Activated naive CD4-positive, alpha-beta T cell treated with anti-CD3 and anti-CD28 coated beads for 36 hours (primary cell): ENCODE results near the gene ZNF84. TPM values are rescaled to one million over a fixed set of nuclear protein-coding genes. Genes with fewer than 3 reads are reported as not detected.

Source experiments
- CTCF ChIA-PET: fragments of 350-600 bp; sonication (Branson Sonifier 250); formaldehyde crosslinking; loops from one replicate; lab custom pipeline; 2021; ENCODE audit warnings: antibody characterized with exemption; lab: Charles Lee
- DNase-seq: peaks from one replicate; pipeline ENCODE4 v3.0.0-alpha.2; 2020
- H3K27ac Mint-ChIP-seq: one replicate; pipeline ENCODE4 v1.8.0; 2021; ENCODE audit warnings: mild to moderate bottlenecking, mixed read lengths
- H3K27me3 Mint-ChIP-seq: one replicate; pipeline ENCODE4 v1.8.0; 2021; ENCODE audit warnings: low read depth, mixed read lengths
- H3K36me3 Mint-ChIP-seq: one replicate; pipeline ENCODE4 v1.8.0; 2021; ENCODE audit warnings: low read depth, mixed read lengths
- H3K4me1 Mint-ChIP-seq: one replicate; pipeline ENCODE4 v1.8.0; 2021; ENCODE audit warnings: low read depth, mixed read lengths
- H3K4me3 Mint-ChIP-seq: one replicate; pipeline ENCODE4 v1.8.0; 2021; ENCODE audit warnings: mild to moderate bottlenecking, moderate library complexity, mixed read lengths
- H3K9me3 Mint-ChIP-seq: one replicate; pipeline ENCODE4 v1.8.0; 2021; ENCODE audit warnings: mixed read lengths
- intact Hi-C: fragments of 100-400 bp; cut with micrococcal nuclease; formaldehyde crosslinking; loops from one replicate; pipeline ENCODE4 v1.15.1; 2023
- total RNA-seq, 2 experiments: library from RNA; stranded (reverse); gene quantifications; one replicate each; pipeline ENCODE4 v1.2.3, GENCODE V29; 2021

ZNF84 gene
- total RNA-seq, 2 experiments from 2014 or later = 11.0 to 12.9 TPM

- intact Hi-C loops = no loop called here
These were observed 36.5 kb downstream of the ZNF84 start for GRCh38 chr12:133073836-133074235.

GRCh38 chr12:133080026-133080367 lies 42.7 kb downstream of the ZNF84 start:
- Mint-ChIP-seq H3K27me3 (no peaks in the 10 kb centered on the region), H3K4me3 (no peak overlapping the region), H3K9me3 (peaks cover 54% of the 10 kb centered on the region), H3K36me3 (peaks cover 52% of the 10 kb centered on the region), H3K4me1 (peaks cover 13% of the 10 kb centered on the region), H3K27ac (no peak overlapping the region)
- intact Hi-C loops = loop anchor here (1.0 to 2.0 kb wide), 9 partner anchors 43 to 393 kb away; partner anchors contain the start of genes CHFR, GOLGA3, POLE and PXMP2
- CTCF ChIA-PET = interaction anchor here (0.8 kb wide), 1 partner anchor 101 kb away, joined by 3 read pairs; no protein-coding TSS in a partner anchor
- DNase-seq = peak; percentile 98

More at GRCh38 chr12:133073836-133074235, 36.5 kb downstream of the ZNF84 start:
- no peak for DNase-seq
- peaks cover 18% of the 10 kb centered on the region for H3K36me3 Mint-ChIP-seq
- no peak overlapping the region for H3K4me3 Mint-ChIP-seq
- H3K4me1 Mint-ChIP-seq = no peaks in the 10 kb centered on the region
- H3K27ac Mint-ChIP-seq = no peak overlapping the region
- peaks cover 46% of the 10 kb centered on the region for H3K9me3 Mint-ChIP-seq
- CTCF ChIA-PET = no interaction called here
- H3K27me3 Mint-ChIP-seq = no peaks in the 10 kb centered on the region

- CTCF ChIA-PET = interaction anchor here (0.8 kb wide), 1 partner anchor 100 kb away, joined by 3 read pairs; no protein-coding TSS in a partner anchor
- no peak within 1 kb of the TSS for H3K27ac Mint-ChIP-seq
- intact Hi-C loops = loop anchor here (1.0 to 2.0 kb wide), 9 partner anchors 43 to 393 kb away; partner anchors contain the start of genes CHFR, GOLGA3, POLE and PXMP2
These were observed 43.3 kb downstream of the ZNF84 start, which contains the start of gene ZNF140 for GRCh38 chr12:133080368-133081158. TSS of gene ZNF140 (plus strand) at chr12:133080923. CDS start at chr12:133081321, 398 bp downstream.

GRCh38 chr12:133081159-133081780 lies 44.0 kb downstream of the ZNF84 start:
- Mint-ChIP-seq H3K4me1 (peaks cover 13% of the 10 kb centered on the region), H3K4me3 (no peak overlapping the region), H3K9me3 (peaks cover 58% of the 10 kb centered on the region), H3K27ac (no peak overlapping the region), H3K36me3 (peaks cover 64% of the 10 kb centered on the region), H3K27me3 (no peaks in the 10 kb centered on the region)
- CTCF ChIA-PET = no interaction called here
- peak; percentile 8 for DNase-seq
- intact Hi-C loops = loop anchor here (2.0 kb wide), 1 partner anchor 252 kb away; the partner anchor contains the start of gene GOLGA3

More at GRCh38 chr12:133080368-133081158, 43.3 kb downstream of the ZNF84 start, which contains the start of gene ZNF140:
- DNase-seq = peak; percentile 95
- H3K4me1 Mint-ChIP-seq = peaks cover 13% of the 10 kb centered on the region
- H3K36me3 Mint-ChIP-seq = peaks cover 57% of the 10 kb centered on the region
- peaks cover 57% of the 10 kb centered on the region for H3K9me3 Mint-ChIP-seq
- no peaks in the 10 kb centered on the region for H3K27me3 Mint-ChIP-seq
- no peak within 1 kb of the TSS for H3K4me3 Mint-ChIP-seq

GRCh38 chr12:133083345-133083744 lies 46.0 kb downstream of the ZNF84 start:
- no peak overlapping the region for H3K27ac Mint-ChIP-seq
- H3K4me1 Mint-ChIP-seq = peaks cover 13% of the 10 kb centered on the region
- H3K9me3 Mint-ChIP-seq = peaks cover 56% of the 10 kb centered on the region

GRCh38 chr12:133105620-133106019 lies 68.3 kb downstream of the ZNF84 start:
- no peaks in the 10 kb centered on the region for H3K4me1 Mint-ChIP-seq
- no peak overlapping the region for H3K27ac Mint-ChIP-seq
- no peak for DNase-seq
- no peak overlapping the region for H3K4me3 Mint-ChIP-seq
- H3K9me3 Mint-ChIP-seq = peaks cover 83% of the 10 kb centered on the region
- intact Hi-C loops = no loop called here
- H3K36me3 Mint-ChIP-seq = peaks cover 91% of the 10 kb centered on the region
- H3K27me3 Mint-ChIP-seq = no peaks in the 10 kb centered on the region
- CTCF ChIA-PET = no interaction called here

More at GRCh38 chr12:133083345-133083744, 46.0 kb downstream of the ZNF84 start:
- Mint-ChIP-seq H3K4me3 (no peak overlapping the region), H3K27me3 (no peaks in the 10 kb centered on the region), H3K36me3 (peaks cover 77% of the 10 kb centered on the region)
- DNase-seq = no peak
- CTCF ChIA-PET = no interaction called here
- intact Hi-C loops = no loop called here

- H3K36me3 Mint-ChIP-seq = peaks cover 91% of the 10 kb centered on the region
- H3K4me3 Mint-ChIP-seq = no peak overlapping the region
- CTCF ChIA-PET = no interaction called here
- no peak for DNase-seq
- H3K9me3 Mint-ChIP-seq = peaks cover 83% of the 10 kb centered on the region
- H3K27me3 Mint-ChIP-seq = no peaks in the 10 kb centered on the region
- no peaks in the 10 kb centered on the region for H3K4me1 Mint-ChIP-seq
- intact Hi-C loops = no loop called here
- no peak overlapping the region for H3K27ac Mint-ChIP-seq
These were observed 68.9 kb downstream of the ZNF84 start for GRCh38 chr12:133106253-133106652.

GRCh38 chr12:133107121-133107520 lies 69.8 kb downstream of the ZNF84 start:
- H3K27ac Mint-ChIP-seq = no peak overlapping the region
- DNase-seq = no peak
- peaks cover 86% of the 10 kb centered on the region for H3K36me3 Mint-ChIP-seq
- H3K27me3 Mint-ChIP-seq = no peaks in the 10 kb centered on the region
- no peak overlapping the region for H3K4me3 Mint-ChIP-seq
- no peaks in the 10 kb centered on the region for H3K4me1 Mint-ChIP-seq
- H3K9me3 Mint-ChIP-seq = peaks cover 83% of the 10 kb centered on the region
- CTCF ChIA-PET = interaction anchor here (0.6 kb wide), 1 partner anchor 16 kb away, joined by 5 read pairs; no protein-coding TSS in a partner anchor
- intact Hi-C loops = no loop called here

GRCh38 chr12:133108150-133108549 lies 70.8 kb downstream of the ZNF84 start:
- H3K4me3 Mint-ChIP-seq = no peak overlapping the region
- DNase-seq = no peak
- no peaks in the 10 kb centered on the region for H3K4me1 Mint-ChIP-seq
- H3K36me3 Mint-ChIP-seq = peaks cover 82% of the 10 kb centered on the region
- H3K9me3 Mint-ChIP-seq = peaks cover 81% of the 10 kb centered on the region
- no peaks in the 10 kb centered on the region for H3K27me3 Mint-ChIP-seq
- CTCF ChIA-PET = no interaction called here
- H3K27ac Mint-ChIP-seq = no peak overlapping the region
- intact Hi-C loops = no loop called here

Other genes with a start within 250 kb of the ZNF84 start
- 10 to 100 TPM; 25.2 to 29.1 TPM for gene GOLGA3, start 208.6 kb upstream of the ZNF84 start, total RNA-seq
- 10 to 100 TPM; 27.2 to 32.8 TPM for gene CHFR, start 149.9 kb upstream of the ZNF84 start, total RNA-seq
- gene ZNF605, start 81.2 kb upstream of the ZNF84 start, total RNA-seq = 1 to 10 TPM; 4.3 to 5.3 TPM
- 10 to 100 TPM in 1 of 2 experiments, 1 to 10 TPM in 1; 8.4 to 12.2 TPM for gene ZNF26, start 51.1 kb upstream of the ZNF84 start, total RNA-seq
- 10 to 100 TPM; 13.3 to 13.9 TPM for gene ZNF140, start 43.4 kb downstream of the ZNF84 start, total RNA-seq
- gene ZNF891, start 92.8 kb downstream of the ZNF84 start, total RNA-seq = 1 to 10 TPM; 1.1 to 1.2 TPM
- gene ZNF10, start 93.1 kb downstream of the ZNF84 start, total RNA-seq = 1 to 10 TPM; 4.9 to 6.0 TPM
- gene ZNF268, start 144.0 kb downstream of the ZNF84 start, total RNA-seq = 1 to 10 TPM; 8.4 to 9.1 TPM
- gene ANHX, start 198.4 kb downstream of the ZNF84 start, total RNA-seq = not detected